NCI-H524 (cell line): ENCODE measurements around the gene COX7A1.
A peak's percentile ranks its signal among the peaks of the same experiment; 100 is the strongest.
"Not testable (repeated sequence)": the region's sequence is repeated elsewhere in the genome, so short reads cannot be mapped to it uniquely, and the experiment has no call there.

ENCODE experiments used
- DNase-seq, 2 experiments: peaks; one replicate each; lab custom pipeline; 2025; lab: John Stamatoyannopoulos, UW

The COX7A1 gene

GRCh38 chr19:36141039-36141927 lies 11.0 kb downstream of the COX7A1 start:
- peak; percentile 42 to 74 for DNase-seq

GRCh38 chr19:36140304-36141038 lies 11.8 kb downstream of the COX7A1 start:
- DNase-seq = peak; percentile 65 to 67

GRCh38 chr19:36139473-36140303 lies 12.6 kb downstream of the COX7A1 start, which contains the start of gene CAPNS1:
TSS of gene CAPNS1 (plus strand) at chr19:36140066. CDS start at chr19:36141012, 946 bp downstream.
- DNase-seq = peak; percentile 96 to 98

GRCh38 chr19:36139120-36139472 lies 13.2 kb downstream of the COX7A1 start:
- DNase-seq = no peak

- DNase-seq = peak in 1 of 2 experiments; percentile 14
These were observed 15.1 kb downstream of the COX7A1 start for GRCh38 chr19:36136964-36137686.

GRCh38 chr19:36134867-36135266 lies 17.4 kb downstream of the COX7A1 start:
- DNase-seq = not testable (repeated sequence)

GRCh38 chr19:36131221-36131620 lies 21.0 kb downstream of the COX7A1 start:
- not testable (repeated sequence) for DNase-seq

GRCh38 chr19:36128392-36128736 lies 23.9 kb downstream of the COX7A1 start:
- DNase-seq = peak in 1 of 2 experiments; percentile 29

GRCh38 chr19:36125557-36125956 lies 26.7 kb downstream of the COX7A1 start:
- DNase-seq = no peak

GRCh38 chr19:36121486-36122124 lies 30.6 kb downstream of the COX7A1 start:
- DNase-seq = no peak

- no peak for DNase-seq
These were observed 31.3 kb downstream of the COX7A1 start for GRCh38 chr19:36120984-36121358.

GRCh38 chr19:36120092-36120983 lies 31.9 kb downstream of the COX7A1 start:
- no peak for DNase-seq

GRCh38 chr19:36116344-36116637 lies 36.0 kb downstream of the COX7A1 start:
- no peak for DNase-seq

GRCh38 chr19:36115453-36116343 lies 36.5 kb downstream of the COX7A1 start, which contains the start of gene TBCB:
TSS of gene TBCB (plus strand) at chr19:36115468. CDS start at chr19:36115561, 93 bp downstream.
- peak in 1 of 2 experiments; percentile 55 for DNase-seq

GRCh38 chr19:36114721-36115452 lies 37.4 kb downstream of the COX7A1 start, which contains the start of gene POLR2I:
TSS of gene POLR2I (minus strand) at chr19:36114875. CDS start at chr19:36114856, 19 bp downstream.
- DNase-seq = peak; percentile 100

GRCh38 chr19:36113894-36114720 lies 38.1 kb downstream of the COX7A1 start:
- DNase-seq = peak; percentile 28 to 64

GRCh38 chr19:36113425-36113824 lies 38.8 kb downstream of the COX7A1 start:
- DNase-seq = no peak
